Stomach (tissue), 9 donors: ENCODE measurements around the gene ZNF280B. TPM values are rescaled to one million over a fixed set of nuclear protein-coding genes. Genes with fewer than 3 reads are reported as not detected.

Source experiments
- DNase-seq, 2 donors: peaks; one replicate each; pipeline versions ENCODE4 v3.0.0 to v3.0.0-alpha.2; 2013 to 2019
- H3K27ac ChIP-seq, 5 donors: fragments of 200-600 bp in 4 of 5; sonication (generic) in 4 of 5; one replicate each; pipeline ENCODE4 v1.5.1; 2013 to 2019; ENCODE audit warnings: mild to moderate bottlenecking in 1 of 5, moderate library complexity in 1 of 5
- H3K27me3 ChIP-seq, 3 donors: fragments of 200-600 bp; sonication (generic); one replicate each; pipeline ENCODE4 v1.5.1; 2017 to 2019; ENCODE audit warnings: mixed run types in 1 of 3
- H3K36me3 ChIP-seq, 4 donors: fragments of 200-600 bp; sonication (generic); 1 replicate in 3 of 4; 2 replicates in 1 of 4; pipeline ENCODE4 v1.5.1; 2016 to 2019
- H3K4me1 ChIP-seq, 4 donors: fragments of 200-600 bp; sonication (generic); one replicate each; pipeline ENCODE4 v1.5.1; 2016 to 2019
- H3K4me3 ChIP-seq, 4 donors: fragments of 200-600 bp; sonication (generic) in 3 of 4; one replicate each; pipeline ENCODE4 v1.5.1; 2016 to 2019; ENCODE audit warnings: mild to moderate bottlenecking in 1 of 4
- H3K9me3 ChIP-seq, 4 donors: fragments of 200-600 bp; sonication (generic); one replicate each; pipeline ENCODE4 v1.5.1; 2016 to 2019
- EP300 ChIP-seq: sonication (generic); formaldehyde crosslinking; IDR thresholded peaks from one replicate; pipeline ENCODE4 v1.6.1; 2017; ENCODE audit warnings: antibody characterized with exemption
- POLR2A ChIP-seq, 4 donors: fragments of 450-650 bp; IDR thresholded peaks; one replicate each; pipeline ENCODE4 v1.6.1; 2016; ENCODE audit warnings: antibody characterized with exemption in 4 of 4, control low read depth in 2 of 4, mild to moderate bottlenecking in 1 of 4, moderate library complexity in 1 of 4
- POLR2AphosphoS5 ChIP-seq, 3 donors: sonication (generic); formaldehyde crosslinking; IDR thresholded peaks; one replicate each; pipeline ENCODE4 v1.6.1; 2016; ENCODE audit warnings: antibody characterized with exemption in 3 of 3
- WGBS, 5 donors: extraction: QIAGEN DNeasy Blood & Tissue Kit in 3 of 5; methylation state at CpG; one replicate each; pipeline versions ENCODE4 v1.1.5 to v1.1.7; 2013 to 2018; 5-methylcytosine and 5-hydroxymethylcytosine counted together
- intact Hi-C: fragments of 100-400 bp; cut with DNase I; formaldehyde crosslinking; loops from one replicate; pipeline ENCODE4 v1.15.1; 2023; ENCODE audit warnings: low total_unique reads
- polyA plus RNA-seq, 3 donors: library from polyadenylated mRNA; stranded (reverse); fragments of 200-250 nt; gene quantifications; one replicate each; pipeline ENCODE4 v1.2.3, GENCODE V29; 2013
- total RNA-seq, 5 donors: library from RNA; depleted of rRNA; stranded (reverse); fragments of >200 nt; gene quantifications; one replicate each; pipeline versions ENCODE4 v1.1.0 to v1.2.3, GENCODE V29; 2014 to 2016
- TF ChIP-seq, protein P1 (sequence below), 7 experiments: fragments of 450-650 bp in 4 of 7; fragments of 200-600 bp in 3 of 7; sonication (generic) in 3 of 7; IDR thresholded peaks; one replicate each; pipeline ENCODE4 v1.5.1; 2016 to 2019; ENCODE audit warnings: antibody characterized with exemption in 7 of 7, control low read depth in 2 of 7, mild to moderate bottlenecking in 1 of 7
- donor health status: healthy with polysubstance abuse.
- donor health status: Bipolar disorder and iron deficiency.
- donor health status: healthy.

Gene ZNF280B
- total and polyA plus RNA-seq, 8 donors = under 0.01 to 1.3 (median 0.15) TPM; not detected in 1

GRCh38 chr22:22523494-22523893 is 15.0 kb upstream of the ZNF280B start:
- H3K4me1 ChIP-seq = no peaks in the 10 kb centered on the region
- 79 to 92% (median 80%) methylated on average over 6 of the region's 6 CpGs for WGBS, 5 donors
- no peak for DNase-seq
- TF ChIP-seq, protein P1, sequence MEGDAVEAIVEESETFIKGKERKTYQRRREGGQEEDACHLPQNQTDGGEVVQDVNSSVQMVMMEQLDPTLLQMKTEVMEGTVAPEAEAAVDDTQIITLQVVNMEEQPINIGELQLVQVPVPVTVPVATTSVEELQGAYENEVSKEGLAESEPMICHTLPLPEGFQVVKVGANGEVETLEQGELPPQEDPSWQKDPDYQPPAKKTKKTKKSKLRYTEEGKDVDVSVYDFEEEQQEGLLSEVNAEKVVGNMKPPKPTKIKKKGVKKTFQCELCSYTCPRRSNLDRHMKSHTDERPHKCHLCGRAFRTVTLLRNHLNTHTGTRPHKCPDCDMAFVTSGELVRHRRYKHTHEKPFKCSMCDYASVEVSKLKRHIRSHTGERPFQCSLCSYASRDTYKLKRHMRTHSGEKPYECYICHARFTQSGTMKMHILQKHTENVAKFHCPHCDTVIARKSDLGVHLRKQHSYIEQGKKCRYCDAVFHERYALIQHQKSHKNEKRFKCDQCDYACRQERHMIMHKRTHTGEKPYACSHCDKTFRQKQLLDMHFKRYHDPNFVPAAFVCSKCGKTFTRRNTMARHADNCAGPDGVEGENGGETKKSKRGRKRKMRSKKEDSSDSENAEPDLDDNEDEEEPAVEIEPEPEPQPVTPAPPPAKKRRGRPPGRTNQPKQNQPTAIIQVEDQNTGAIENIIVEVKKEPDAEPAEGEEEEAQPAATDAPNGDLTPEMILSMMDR (IDR thresholded peaks at IDR 0.05) = no peak
- TF ChIP-seq EP300 (no peak), POLR2A (IDR thresholded peaks at IDR 0.05) (no peak), POLR2AphosphoS5 (IDR thresholded peaks at IDR 0.05) (no peak)
- intact Hi-C loops = loop anchor here (10.0 kb wide), 1 partner anchor 59 kb away; no protein-coding TSS in a partner anchor
- no peaks in the 10 kb centered on the region for H3K36me3 ChIP-seq
- peaks cover 0 to 35% (median 0%) of the 10 kb centered on the region in 3 donors for H3K27me3 ChIP-seq
- H3K9me3 ChIP-seq = no peaks in the 10 kb centered on the region
- H3K4me3 ChIP-seq = no peak overlapping the region
- no peak overlapping the region for H3K27ac ChIP-seq

DNA sequence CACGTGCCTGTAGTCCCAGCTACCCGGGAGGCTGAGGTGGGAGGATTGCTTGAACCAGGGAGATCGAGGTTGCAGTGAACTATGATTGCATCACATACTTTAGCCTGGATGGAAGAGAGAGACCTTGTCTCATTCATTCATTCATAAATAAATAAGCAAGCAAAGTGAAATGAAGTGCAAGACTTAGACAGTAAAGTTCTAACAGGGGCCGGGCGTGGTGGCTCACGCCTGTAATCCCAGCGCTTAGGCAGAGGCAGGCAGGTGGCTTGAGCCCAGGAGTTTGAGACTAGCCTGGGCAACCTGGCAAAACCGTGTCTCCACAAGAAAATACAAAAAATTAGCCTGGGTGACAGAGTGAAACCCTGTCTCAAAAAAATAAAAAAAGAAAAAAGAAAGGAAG is 13.1 kb upstream of the ZNF280B start:
- TF ChIP-seq POLR2A (IDR thresholded peaks at IDR 0.05) (no peak), EP300 (no peak), POLR2AphosphoS5 (IDR thresholded peaks at IDR 0.05) (no peak)
- TF ChIP-seq, protein P1 (IDR thresholded peaks at IDR 0.05) = no peak
- WGBS, 5 donors = 78 to 81% (median 80%) methylated on average over 8 of the region's 8 CpGs
- H3K4me1 ChIP-seq = no peaks in the 10 kb centered on the region
- intact Hi-C loops = loop anchor here (10.0 kb wide), 1 partner anchor 57 kb away; no protein-coding TSS in a partner anchor
- no peak overlapping the region for H3K4me3 ChIP-seq
- DNase-seq = no peak
- no peak overlapping the region for H3K27ac ChIP-seq
- H3K27me3 ChIP-seq = peaks cover 0 to 44% (median 5%) of the 10 kb centered on the region in 3 donors
- H3K36me3 ChIP-seq = no peaks in the 10 kb centered on the region
- H3K9me3 ChIP-seq = no peaks in the 10 kb centered on the region

DNA sequence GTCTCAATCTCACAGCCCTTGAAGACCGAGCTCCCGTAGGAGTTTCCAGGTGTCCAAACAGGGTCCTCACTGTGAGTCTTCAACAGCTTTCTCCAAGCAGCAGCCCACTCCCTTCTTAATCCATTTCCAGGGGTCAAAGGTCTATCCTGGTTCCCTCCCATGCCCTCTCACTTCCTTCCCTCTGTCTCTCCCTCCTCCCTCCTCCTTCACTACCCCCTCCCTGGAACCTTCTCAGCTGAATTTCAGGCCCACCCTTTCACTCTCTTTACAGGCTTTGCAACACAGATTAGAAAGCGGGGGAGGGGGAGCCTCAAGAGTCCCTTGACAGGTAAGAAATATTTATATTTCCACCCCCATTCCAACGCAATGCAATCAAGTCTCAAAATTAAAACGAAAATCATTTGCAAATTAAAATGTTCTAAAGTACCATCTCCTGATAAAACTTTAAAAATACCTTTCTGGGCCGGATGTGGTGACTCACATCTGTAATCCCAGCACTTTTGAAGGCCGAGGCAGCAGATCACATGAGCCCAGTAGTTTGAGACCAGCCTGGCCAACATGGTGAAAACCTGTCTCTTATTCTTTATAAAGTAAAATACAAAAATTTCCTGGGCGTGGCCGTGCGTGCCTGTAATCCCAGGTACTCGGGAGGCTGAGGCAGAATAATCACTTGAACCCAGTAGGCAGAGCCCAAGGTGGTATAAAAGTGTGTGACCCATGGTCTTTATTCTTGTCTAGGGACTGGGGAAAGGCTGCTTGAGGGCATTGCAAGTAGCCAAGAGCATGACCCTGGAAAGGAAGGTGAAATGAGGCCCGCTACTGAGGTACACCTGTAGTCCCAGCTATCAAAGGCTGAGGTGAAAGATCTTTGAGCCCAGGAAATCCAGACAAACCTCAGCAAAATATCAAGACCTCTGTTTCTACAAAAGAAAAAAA is 12.4 kb upstream of the ZNF280B start:
- H3K9me3 ChIP-seq = no peaks in the 10 kb centered on the region
- no peaks in the 10 kb centered on the region for H3K36me3 ChIP-seq
- H3K27ac ChIP-seq = no peak overlapping the region
- no peak for DNase-seq
- WGBS, 5 donors = 74 to 80% (median 78%) methylated on average over 12 of the region's 12 CpGs
- intact Hi-C loops = loop anchor here (10.0 kb wide), 1 partner anchor 56 kb away; no protein-coding TSS in a partner anchor
- H3K4me1 ChIP-seq = no peaks in the 10 kb centered on the region
- H3K4me3 ChIP-seq = no peak overlapping the region
- TF ChIP-seq EP300 (no peak), POLR2A (IDR thresholded peaks at IDR 0.05) (no peak), POLR2AphosphoS5 (IDR thresholded peaks at IDR 0.05) (no peak)
- TF ChIP-seq, protein P1 (IDR thresholded peaks at IDR 0.05) = no peak
- H3K27me3 ChIP-seq = peaks cover 0 to 50% (median 9%) of the 10 kb centered on the region in 3 donors

DNA sequence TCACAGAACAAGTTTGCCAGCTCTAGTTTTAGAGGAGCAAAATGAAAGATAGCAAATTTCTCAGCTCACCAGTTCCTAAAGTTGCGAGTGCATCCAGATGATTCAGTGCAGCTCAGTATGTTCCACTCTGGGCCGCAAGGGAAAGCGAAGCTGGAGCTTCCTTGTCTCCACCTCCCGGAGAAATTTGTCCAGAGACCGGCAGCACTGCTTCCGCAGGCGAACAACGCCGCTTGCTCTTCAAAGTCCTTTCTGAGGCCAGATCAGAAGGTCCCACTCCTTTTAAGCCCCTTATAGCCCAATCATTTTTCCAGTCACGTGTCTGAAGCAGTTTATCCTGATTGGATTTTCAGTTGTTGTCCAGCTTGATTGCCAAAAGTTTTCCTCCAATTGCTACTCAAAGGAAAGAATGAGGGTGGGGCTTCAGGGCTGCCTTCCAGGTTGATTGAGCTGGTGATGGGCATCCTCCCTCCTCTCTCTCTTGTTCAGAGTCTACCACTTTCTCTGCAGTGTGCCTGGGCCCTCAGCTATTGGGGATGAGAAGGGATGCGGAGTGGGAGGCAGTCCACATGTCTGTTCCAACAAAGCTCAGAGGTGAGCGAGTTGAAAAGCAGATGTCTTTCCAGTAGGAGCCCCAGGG is 11.6 kb upstream of the ZNF280B start, which contains the start of gene ZNF280A:
Gene ZNF280A, minus strand, starts transcription at position 251 of the 637 bp plus-strand sequence. CDS start 4,640 bp downstream, outside the sequence.
- Histone ChIP-seq H3K27me3 (peaks cover 0 to 58% (median 9%) of the 10 kb centered on the region in 3 donors), H3K4me3 (no peak within 1 kb of the TSS), H3K9me3 (no peaks in the 10 kb centered on the region), H3K36me3 (no peaks in the 10 kb centered on the region), H3K4me1 (no peaks in the 10 kb centered on the region), H3K27ac (no peak within 1 kb of the TSS)
- no peak for DNase-seq
- TF ChIP-seq POLR2AphosphoS5 (IDR thresholded peaks at IDR 0.05) (no peak), EP300 (no peak), POLR2A (IDR thresholded peaks at IDR 0.05) (no peak)
- TF ChIP-seq, protein P1 (IDR thresholded peaks at IDR 0.05) = no peak
- 69 to 80% (median 71%) methylated on average over 12 of the region's 12 CpGs for WGBS, 5 donors
- intact Hi-C loops = loop anchor here (10.0 kb wide), 1 partner anchor 55 kb away; no protein-coding TSS in a partner anchor
